HG02759 (cell line): ENCODE measurements around the gene CCL5.
"Not testable (repeated sequence)": the region's sequence is repeated elsewhere in the genome, so short reads cannot be mapped to it uniquely, and the experiment has no call there.

ENCODE experiments used
- ATAC-seq: cut with Tn5 transposase; IDR thresholded peaks from one replicate; pipeline ENCODE4 v1.9.1; 2021; ENCODE audit warnings: mild to moderate bottlenecking, moderate library complexity; ENCODE audit not compliant: unreplicated experiment

The CCL5 gene

GRCh38 chr17:35898283-35899070 lies 18.3 kb upstream of the CCL5 start:
- no peak for ATAC-seq

- not testable (repeated sequence) for ATAC-seq
These were observed 17.6 kb upstream of the CCL5 start for GRCh38 chr17:35897772-35898171.

- peak; percentile 45 for ATAC-seq
These were observed 15.8 kb upstream of the CCL5 start for GRCh38 chr17:35895636-35896587.

- no peak for ATAC-seq
These were observed 14.0 kb upstream of the CCL5 start for GRCh38 chr17:35894206-35894605.

- ATAC-seq: no peak
These were observed 13.6 kb upstream of the CCL5 start for GRCh38 chr17:35893751-35894150.

- peak; percentile 49 for ATAC-seq
These were observed 12.2 kb upstream of the CCL5 start for GRCh38 chr17:35892091-35893035.

- ATAC-seq: no peak
These were observed 11.1 kb upstream of the CCL5 start for GRCh38 chr17:35891269-35891668.

DNA sequence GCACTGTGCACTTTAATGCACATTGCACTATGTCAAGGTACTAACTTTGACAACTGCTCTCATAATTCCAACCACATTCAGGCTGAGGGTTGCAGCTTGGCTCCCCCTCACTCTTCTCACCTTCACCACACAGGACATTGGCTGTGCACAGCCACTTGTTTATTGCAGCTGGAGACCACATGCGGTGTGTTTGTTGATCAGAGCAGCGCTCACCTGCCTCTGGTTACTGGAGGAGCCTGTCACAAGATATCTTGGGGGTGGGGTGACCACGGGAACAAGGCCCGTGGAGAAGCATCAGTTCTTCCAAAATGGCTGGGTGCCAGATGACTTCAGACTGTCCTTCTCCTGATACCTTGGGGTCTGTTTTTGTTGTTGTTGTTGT lies 10.6 kb upstream of the CCL5 start:
- ATAC-seq: no peak

DNA sequence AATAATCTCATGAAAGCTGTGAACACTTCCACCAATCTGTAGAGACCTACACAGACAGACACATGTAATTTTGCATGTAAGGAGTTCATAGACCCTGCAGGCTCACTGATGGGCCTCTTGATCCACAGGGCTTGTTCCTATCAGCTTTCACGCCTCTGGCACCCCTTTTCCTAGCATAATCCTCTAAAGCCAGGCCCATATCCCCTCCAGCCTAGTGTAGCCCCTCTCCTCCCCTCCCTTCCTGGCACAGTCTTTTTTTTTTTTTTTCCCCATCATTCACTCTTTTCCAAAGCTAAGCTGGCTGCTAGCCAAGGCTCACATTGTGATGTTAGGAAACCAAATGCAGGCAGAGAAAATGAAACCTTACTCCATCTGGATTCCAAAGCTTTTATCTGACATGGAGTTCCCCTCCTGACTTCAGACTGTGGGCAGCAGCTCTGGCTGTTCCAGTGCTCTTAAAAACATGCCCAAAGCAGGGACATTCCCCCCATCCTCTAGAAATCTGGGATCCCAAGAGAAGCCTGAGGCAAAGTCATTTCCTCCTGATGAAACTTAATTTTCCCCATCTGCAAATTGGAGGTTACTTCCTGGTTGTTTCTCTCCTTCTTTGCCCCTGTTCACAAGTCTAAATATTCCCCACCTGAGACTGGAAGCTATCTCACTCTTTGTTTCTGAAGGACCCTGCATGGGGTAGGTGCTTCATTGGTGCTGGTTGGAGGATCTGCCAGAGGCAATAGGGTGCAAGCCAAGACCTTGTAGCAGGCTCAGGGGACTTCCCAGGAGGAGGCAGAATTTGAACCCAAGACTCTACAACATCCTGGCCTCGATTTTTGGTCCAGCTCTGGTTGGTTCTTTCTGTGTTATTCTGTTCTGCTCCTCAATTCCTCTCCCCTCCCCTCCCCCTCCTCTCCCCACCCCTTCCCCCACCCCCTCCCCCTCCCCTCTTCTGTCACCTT lies 9.9 kb upstream of the CCL5 start:
- ATAC-seq: no peak

DNA sequence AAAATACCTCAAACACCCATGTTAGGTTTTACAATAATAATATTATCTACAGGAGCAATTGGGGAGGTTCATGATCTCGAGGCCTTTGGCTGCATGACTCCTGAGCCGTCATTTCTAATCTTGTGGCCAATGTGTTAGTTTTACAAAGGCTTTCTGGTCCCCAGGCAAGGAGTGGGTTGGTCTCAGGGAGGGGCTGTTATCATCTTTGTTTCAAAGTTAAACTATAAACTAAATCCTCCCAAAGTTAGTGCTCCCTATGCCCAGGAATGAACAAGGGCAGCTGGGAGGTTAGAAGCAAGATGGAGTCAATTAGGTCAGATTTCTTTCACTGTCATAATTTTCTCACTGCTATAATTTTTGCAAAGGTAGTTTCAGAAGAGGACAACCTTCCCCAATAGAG lies 9.1 kb upstream of the CCL5 start:
- ATAC-seq: no peak

- no peak for ATAC-seq
These were observed 1.8 kb downstream of the CCL5 start for GRCh38 chr17:35878361-35878760.

DNA sequence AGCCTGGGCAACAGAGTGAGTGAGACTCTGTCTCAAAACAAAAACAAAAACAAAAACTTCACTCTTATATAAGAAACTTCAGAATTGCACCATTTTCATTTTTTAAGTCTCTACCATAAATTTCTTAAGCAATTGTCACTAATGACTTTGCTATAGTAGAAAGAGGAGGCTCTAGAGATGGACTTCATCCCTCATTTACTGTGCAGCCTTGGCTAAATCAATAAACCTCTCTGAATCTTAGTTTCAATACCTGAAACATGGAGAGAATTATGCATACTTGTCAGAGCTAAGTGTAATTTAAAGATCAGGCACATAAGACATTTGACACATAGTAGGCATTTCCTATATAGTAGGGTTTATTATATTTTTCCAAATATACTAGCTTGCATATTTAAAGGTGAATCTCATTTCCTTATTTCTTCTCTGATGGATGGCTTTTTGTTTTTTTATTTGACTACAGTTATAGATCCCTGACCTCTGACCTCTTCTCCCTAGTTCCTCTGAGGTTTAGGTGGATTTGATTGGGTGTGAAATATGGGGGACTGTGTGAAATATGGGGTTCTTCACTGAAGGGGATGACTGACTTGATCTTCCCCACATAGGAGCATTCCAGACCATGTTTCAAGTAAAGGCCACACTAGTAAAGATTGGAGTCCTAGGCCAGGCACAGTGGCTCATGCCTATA lies 2.7 kb downstream of the CCL5 start:
- ATAC-seq: no peak

DNA sequence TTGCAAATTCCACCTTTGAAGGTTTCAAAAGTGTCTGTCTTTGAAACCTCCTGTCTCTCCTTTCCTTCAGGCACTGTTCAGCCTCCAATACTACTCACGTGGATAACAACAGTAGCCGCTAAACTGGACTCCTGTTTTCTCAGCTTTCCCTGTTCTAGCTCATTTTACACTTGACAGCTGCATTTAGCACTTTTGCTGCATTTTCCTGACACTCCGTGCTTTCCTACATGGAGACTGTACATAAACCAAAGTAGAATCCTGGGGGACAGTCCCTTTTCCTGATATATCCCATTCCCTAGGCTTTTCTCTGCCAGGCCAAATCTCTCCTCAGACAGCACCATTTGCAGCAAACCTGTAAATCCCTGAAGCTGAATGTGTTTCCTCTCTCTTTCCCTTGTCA lies 3.6 kb downstream of the CCL5 start:
- ATAC-seq: no peak

DNA sequence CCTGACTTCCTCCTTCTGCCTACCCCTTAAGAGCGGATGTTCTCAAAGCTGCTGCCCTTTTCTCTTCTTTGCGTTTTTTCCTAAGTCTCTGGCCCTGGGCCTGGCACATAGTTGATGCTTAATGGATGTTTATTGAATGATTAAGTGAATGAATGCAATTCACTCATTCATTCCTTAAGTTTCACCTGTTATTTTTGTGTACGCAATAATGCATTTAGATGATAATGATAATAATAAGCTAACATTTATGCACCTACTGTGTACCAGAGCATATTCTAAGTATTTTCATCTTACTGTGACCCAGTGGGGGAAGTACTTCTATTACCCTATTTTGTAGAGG lies 4.4 kb downstream of the CCL5 start:
- no peak for ATAC-seq

DNA sequence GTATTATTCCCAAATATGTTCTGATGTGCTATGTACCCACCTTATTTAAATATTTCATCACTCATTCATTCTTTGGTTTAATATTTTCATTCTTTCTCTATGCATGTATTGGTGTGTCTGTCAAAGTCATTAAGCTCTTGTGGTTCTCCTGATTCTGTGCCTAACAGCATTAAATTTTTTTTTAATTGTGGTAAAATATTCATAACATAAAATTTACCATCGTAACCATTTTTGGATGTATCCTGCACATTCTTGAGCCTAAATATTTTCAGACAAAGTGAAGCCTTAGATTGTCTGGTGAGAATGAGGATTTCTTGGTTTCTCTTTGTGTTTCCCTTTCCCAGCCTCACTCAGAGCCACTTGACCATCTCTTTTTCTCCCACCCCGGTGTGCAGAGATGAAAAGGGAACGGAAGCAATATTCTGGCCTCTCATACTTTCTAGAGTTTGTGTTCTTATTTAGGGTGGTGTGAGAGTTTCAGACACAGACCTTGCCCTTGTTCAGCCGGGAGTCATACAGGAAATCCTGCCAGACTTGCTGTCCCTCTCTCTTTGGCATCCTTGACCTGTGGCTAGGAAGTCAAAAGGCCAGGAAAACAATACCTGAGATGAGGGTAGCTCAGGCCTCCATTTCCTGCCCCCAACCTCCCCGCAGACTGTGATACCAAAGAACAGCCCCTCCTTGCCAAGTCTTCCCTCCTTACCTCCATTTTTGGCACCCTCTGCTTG lies 4.9 kb downstream of the CCL5 start:
- ATAC-seq: no peak

DNA sequence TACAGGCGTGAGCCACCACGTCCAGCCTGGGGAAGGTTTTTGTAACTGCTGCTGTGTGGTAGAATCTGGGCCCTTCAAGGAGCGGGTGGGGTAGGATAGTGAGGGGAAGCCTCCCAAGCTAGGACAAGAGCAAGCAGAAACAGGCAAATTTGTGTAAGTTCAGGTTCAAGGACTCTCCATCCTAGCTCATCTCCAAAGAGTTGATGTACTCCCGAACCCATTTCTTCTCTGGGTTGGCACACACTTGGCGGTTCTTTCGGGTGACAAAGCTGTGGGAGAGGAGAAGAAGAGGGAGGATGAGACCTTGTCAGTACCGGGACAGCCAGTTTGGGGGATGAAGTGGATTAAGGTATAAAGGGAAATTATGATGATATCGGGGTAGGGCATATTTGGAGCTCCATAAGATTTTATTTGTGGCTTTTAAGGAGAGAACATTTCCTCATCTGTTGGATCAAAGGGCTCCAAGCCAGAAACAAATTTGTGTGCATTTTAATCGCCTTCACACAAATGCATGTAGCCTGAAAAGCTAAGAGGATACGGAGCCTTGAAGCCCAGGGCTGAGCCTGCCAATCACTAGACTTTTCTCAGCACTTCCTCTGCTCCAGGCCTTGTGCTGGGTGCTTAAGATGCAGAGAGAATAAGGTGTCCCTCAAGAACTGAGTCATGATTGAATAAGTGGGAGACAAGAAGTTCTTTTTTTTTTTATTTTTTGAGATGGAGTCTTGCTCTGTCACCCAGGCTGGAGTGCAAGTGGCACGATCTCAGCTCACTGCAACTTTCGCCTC lies 7.8 kb downstream of the CCL5 start:
- no peak for ATAC-seq

DNA sequence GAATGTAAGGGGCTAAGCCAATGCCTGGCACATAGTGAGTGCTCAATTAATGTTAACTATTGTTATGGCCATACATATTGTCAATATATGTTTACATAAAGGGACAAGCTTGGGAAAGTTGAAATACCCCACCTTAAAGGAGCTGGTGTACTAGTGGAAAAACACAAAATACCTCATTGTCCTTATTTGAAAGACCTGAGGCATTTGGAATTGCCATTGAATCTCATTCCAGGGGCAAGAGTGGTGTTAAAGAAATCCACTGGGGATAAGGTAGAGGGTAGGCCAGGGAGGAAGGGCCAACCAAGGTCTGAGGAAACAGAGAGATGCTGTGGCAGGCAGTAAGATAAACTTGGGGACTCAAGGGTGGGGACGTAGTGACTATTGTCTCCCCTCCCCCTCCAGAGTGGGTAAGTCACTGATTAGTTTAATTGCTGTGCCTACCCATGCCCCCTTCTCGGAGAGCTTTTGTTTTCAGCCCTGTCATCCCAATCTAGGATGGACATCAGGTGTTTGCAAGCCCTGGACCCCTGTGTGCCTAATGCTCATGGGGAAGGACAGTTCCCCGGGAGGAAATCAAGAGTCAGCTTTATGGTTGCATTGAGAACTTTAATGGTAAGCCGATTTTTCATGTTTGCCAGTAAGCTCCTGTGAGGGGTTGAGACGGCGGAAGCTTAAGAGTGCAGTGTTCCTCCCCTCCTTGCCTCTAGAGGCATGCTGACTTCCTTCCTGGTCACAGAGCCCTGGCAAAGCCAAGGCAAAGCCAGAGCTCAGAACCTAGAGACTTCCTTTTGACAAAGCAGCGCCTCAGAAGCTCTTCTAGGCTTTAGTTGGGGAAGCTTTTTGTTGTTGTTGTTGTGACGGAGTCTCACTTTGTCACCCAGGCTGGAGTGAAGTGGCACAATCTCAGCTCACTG lies 9.0 kb downstream of the CCL5 start:
- ATAC-seq: no peak
